Peyer's patch (tissue), 4 donors: ENCODE measurements around the gene CDKN2AIPNL. TPM values are rescaled to one million over a fixed set of nuclear protein-coding genes. Genes with fewer than 3 reads are reported as not detected.
"Not testable (repeated sequence)": the region's sequence is repeated elsewhere in the genome, so short reads cannot be mapped to it uniquely, and the experiment has no call there.

Source experiments
- DNase-seq, 3 donors: peaks; one replicate each; pipeline ENCODE4 v3.0.0-alpha.2; 2017 to 2019
- H3K27ac ChIP-seq, 4 donors: fragments of 200-600 bp; sonication (generic); one replicate each; pipeline ENCODE4 v1.5.1; 2016 to 2019
- H3K27me3 ChIP-seq, 2 donors: fragments of 200-600 bp; sonication (generic); one replicate each; pipeline ENCODE4 v1.5.1; 2019
- H3K36me3 ChIP-seq, 3 donors: fragments of 200-600 bp; sonication (generic); one replicate each; pipeline ENCODE4 v1.5.1; 2016 to 2019
- H3K4me1 ChIP-seq, 4 donors: fragments of 200-600 bp; sonication (generic); one replicate each; pipeline ENCODE4 v1.5.1; 2016 to 2019
- H3K4me3 ChIP-seq, 4 donors: fragments of 200-600 bp; sonication (generic); 1 replicate in 3 of 4; 2 replicates in 1 of 4; pipeline ENCODE4 v1.5.1; 2016 to 2019; ENCODE audit warnings: mild to moderate bottlenecking in 1 of 4
- H3K9me3 ChIP-seq, 4 donors: fragments of 200-600 bp; sonication (generic); one replicate each; pipeline ENCODE4 v1.5.1; 2016 to 2019; ENCODE audit warnings: mild to moderate bottlenecking in 1 of 4
- CTCF ChIP-seq, 6 experiments: fragments of 450-650 bp in 4 of 6; fragments of 200-600 bp in 2 of 6; sonication (generic) in 1 of 6; IDR thresholded peaks; one replicate each; pipeline ENCODE4 v1.5.1; 2017 to 2019; ENCODE audit warnings: antibody characterized with exemption in 6 of 6, mild to moderate bottlenecking in 3 of 6, moderate library complexity in 1 of 6
- POLR2A ChIP-seq, 2 donors: fragments of 450-650 bp; IDR thresholded peaks; one replicate each; pipeline ENCODE4 v1.5.1; 2017; ENCODE audit warnings: antibody characterized with exemption in 2 of 2, mild to moderate bottlenecking in 2 of 2, moderate library complexity in 2 of 2
- total RNA-seq, 4 donors: library from RNA; depleted of rRNA; stranded (reverse); fragments of >200 nt; gene quantifications; one replicate each; pipeline ENCODE4 v1.1.0, GENCODE V29; 2016

CDKN2AIPNL gene
- total RNA-seq, 4 donors from 2014 or later, result 13.1 to 25.9 (median 21.9) TPM

- peaks cover 0 to 99% (median 0%) of the 10 kb centered on the region in 3 donors for H3K36me3 ChIP-seq
- H3K27me3 ChIP-seq, result no peaks in the 10 kb centered on the region
- H3K4me1 ChIP-seq, result no peaks in the 10 kb centered on the region
- no peak overlapping the region for H3K27ac ChIP-seq
- no peak overlapping the region for H3K4me3 ChIP-seq
- no peak for DNase-seq
- H3K9me3 ChIP-seq, result no peaks in the 10 kb centered on the region
- no peak for TF ChIP-seq CTCF (IDR thresholded peaks at IDR 0.05)
- TF ChIP-seq POLR2A (IDR thresholded peaks at IDR 0.05), result no peak
These were observed 27.5 kb downstream of the CDKN2AIPNL start for GRCh38 chr5:134383980-134384697.

- H3K27ac ChIP-seq, H3K9me3 ChIP-seq, DNase-seq, H3K27me3 ChIP-seq, H3K4me3 ChIP-seq, H3K4me1 ChIP-seq: not testable (repeated sequence)
- peaks cover 0 to 99% (median 0%) of the 10 kb centered on the region in 3 donors for H3K36me3 ChIP-seq
These were observed 29.5 kb downstream of the CDKN2AIPNL start for GRCh38 chr5:134382204-134382603.

GRCh38 chr5:134380346-134380745, 31.3 kb downstream of the CDKN2AIPNL start:
- Histone ChIP-seq H3K9me3 (no peaks in the 10 kb centered on the region), H3K36me3 (peaks cover 0 to 94% (median 0%) of the 10 kb centered on the region in 3 donors), H3K27ac (no peak overlapping the region), H3K27me3 (no peaks in the 10 kb centered on the region), H3K4me1 (no peaks in the 10 kb centered on the region), H3K4me3 (no peak overlapping the region)
- TF ChIP-seq CTCF (IDR thresholded peaks at IDR 0.05), result no peak
- no peak for TF ChIP-seq POLR2A (IDR thresholded peaks at IDR 0.05)
- DNase-seq, result no peak

- TF ChIP-seq CTCF (IDR thresholded peaks at IDR 0.05) (peak in 1 of 6 experiments; percentile 11), POLR2A (IDR thresholded peaks at IDR 0.05) (no peak)
- H3K27ac ChIP-seq, result no peak overlapping the region
- no peaks in the 10 kb centered on the region for H3K27me3 ChIP-seq
- DNase-seq, result no peak
- H3K4me1 ChIP-seq, result peaks cover 0 to 18% (median 3%) of the 10 kb centered on the region in 4 donors
- peaks cover 0 to 43% (median 0%) of the 10 kb centered on the region in 3 donors for H3K36me3 ChIP-seq
- H3K4me3 ChIP-seq, result no peak overlapping the region
- no peaks in the 10 kb centered on the region for H3K9me3 ChIP-seq
These were observed 37.4 kb downstream of the CDKN2AIPNL start for GRCh38 chr5:134374232-134374631.

- H3K27me3 ChIP-seq, DNase-seq, H3K9me3 ChIP-seq, H3K27ac ChIP-seq: not testable (repeated sequence)
- Histone ChIP-seq H3K4me3 (peak overlapping the region in 1 of 4 donors; percentile 4), H3K36me3 (peaks cover 0 to 37% (median 0%) of the 10 kb centered on the region in 3 donors), H3K4me1 (peaks cover 0 to 18% (median 3%) of the 10 kb centered on the region in 4 donors)
These were observed 38.0 kb downstream of the CDKN2AIPNL start for GRCh38 chr5:134373633-134374032.

- Histone ChIP-seq H3K9me3 (no peaks in the 10 kb centered on the region), H3K4me3 (peak overlapping the region; percentile 87 to 96 (median 92)), H3K27me3 (no peaks in the 10 kb centered on the region), H3K27ac (peak overlapping the region; percentile 96 to 99 (median 98)), H3K4me1 (peaks cover 0 to 18% (median 3%) of the 10 kb centered on the region in 4 donors), H3K36me3 (peaks cover 0 to 20% (median 0%) of the 10 kb centered on the region in 3 donors)
- DNase-seq, result peak; percentile 41 to 78 (median 78)
- TF ChIP-seq CTCF (IDR thresholded peaks at IDR 0.05) (no peak), POLR2A (IDR thresholded peaks at IDR 0.05) (peak in 1 of 2 donors; percentile 38)
These were observed 39.8 kb downstream of the CDKN2AIPNL start for GRCh38 chr5:134371834-134372340.
